Adrenal gland (tissue), 12 donors: ENCODE results near the gene PDGFRB. TPM values are rescaled to one million over a fixed set of nuclear protein-coding genes. Genes with fewer than 3 reads are reported as not detected.

Experiments
- DNase-seq, 7 donors: peaks; one replicate each; pipeline ENCODE4 v3.0.0-alpha.2; 2019 to 2020
- H3K27ac ChIP-seq, 5 donors: fragments of 200-600 bp; sonication (generic) in 4 of 5; 1 replicate in 3 of 5; 2 replicates in 2 of 5; pipeline versions ENCODE4 v1.5.1 to v1.8.0; 2016 to 2020; ENCODE audit warnings: mild to moderate bottlenecking in 1 of 5
- H3K27me3 ChIP-seq: fragments of 200-600 bp; 2 replicates; pipeline ENCODE4 v1.8.0; 2021
- H3K36me3 ChIP-seq, 2 donors: fragments of 200-600 bp; replicated peaks in 1 of 2; 1 replicate in 1 of 2; 2 replicates in 1 of 2; pipeline versions ENCODE4 v1.5.1 to v1.8.0; 2018 to 2022
- H3K4me1 ChIP-seq, 2 donors: fragments of 200-600 bp; replicated peaks in 1 of 2; 1 replicate in 1 of 2; 2 replicates in 1 of 2; pipeline versions ENCODE4 v1.5.1 to v1.8.0; 2018 to 2021
- H3K4me3 ChIP-seq, 4 donors: fragments of 200-600 bp; sonication (generic) in 3 of 4; one replicate each; pipeline ENCODE4 v1.5.1; 2016 to 2018
- H3K9me3 ChIP-seq, 3 donors: fragments of 200-600 bp; sonication (generic) in 1 of 3; replicated peaks in 1 of 3; 1 replicate in 2 of 3; 2 replicates in 1 of 3; pipeline versions ENCODE4 v1.5.1 to v1.8.0; 2016 to 2021
- POLR2A ChIP-seq, 2 donors: fragments of 450-650 bp; IDR thresholded peaks; one replicate each; pipeline ENCODE4 v1.6.1; 2017; ENCODE audit warnings: antibody characterized with exemption in 2 of 2, mild to moderate bottlenecking in 2 of 2, moderate library complexity in 1 of 2
- WGBS, 4 donors: extraction: QIAGEN DNeasy Blood & Tissue Kit in 2 of 4; methylation state at CpG; one replicate each; pipeline versions ENCODE4 v1.1.5 to v1.1.7; 2013 to 2017; 5-methylcytosine and 5-hydroxymethylcytosine counted together
- intact Hi-C, 2 donors: fragments of 100-400 bp; cut with DNase I; formaldehyde crosslinking; loops; one replicate each; pipeline versions ENCODE4 v1.14.1 to v1.15.0; 2022 to 2023
- polyA plus RNA-seq, 3 donors: library from polyadenylated mRNA; stranded (reverse); fragments of 200-250 nt in 2 of 3; fragments of 350-450 nt in 1 of 3; fragmentation: Illumina TruSeq in 1 of 3; extraction: RNeasy Lipid Tissue Mini Kit (QIAGEN cat#74804) in 1 of 3; gene quantifications; one replicate each; pipeline ENCODE4 v1.2.3, GENCODE V29; 2013 to 2014
- total RNA-seq, 9 donors: library from RNA; depleted of rRNA in 4 of 9; stranded (reverse); fragments of >200 nt in 4 of 9; fragments of 120-200 nt in 1 of 9; fragmentation: NEBNext Ultra II Directional in 1 of 9; extraction: Animal tissue kit (Norgen Biotek cat#: 25700) in 1 of 9; gene quantifications; one replicate each; pipeline versions ENCODE4 v1.1.0 to v1.2.4, GENCODE V29; 2013 to 2023
- TF ChIP-seq, protein P1 (sequence below), 6 experiments: fragments of 450-650 bp in 4 of 6; fragments of 200-600 bp in 2 of 6; sonication (generic) in 1 of 6; IDR thresholded peaks; 1 replicate in 5 of 6; 2 replicates in 1 of 6; pipeline versions ENCODE4 v1.5.1 to v1.8.0; 2016 to 2021; ENCODE audit warnings: antibody characterized with exemption in 6 of 6, mild to moderate bottlenecking in 2 of 6, moderate library complexity in 1 of 6
- donor health status: healthy with polysubstance abuse.
- donor health status: Bipolar disorder and iron deficiency.
- donor health status: DM: yes; HTN: yes; CAD: no.
- donor health status: DM: no; HTN: no; CAD: no.
- donor health status: DM: no; HTN: no; CAD: no.
- donor health status: DM: yes; HTN: yes; CAD: no.

PDGFRB gene
- total and polyA plus RNA-seq, 12 donors = 21.3 to 188 (median 73.1) TPM

DNA sequence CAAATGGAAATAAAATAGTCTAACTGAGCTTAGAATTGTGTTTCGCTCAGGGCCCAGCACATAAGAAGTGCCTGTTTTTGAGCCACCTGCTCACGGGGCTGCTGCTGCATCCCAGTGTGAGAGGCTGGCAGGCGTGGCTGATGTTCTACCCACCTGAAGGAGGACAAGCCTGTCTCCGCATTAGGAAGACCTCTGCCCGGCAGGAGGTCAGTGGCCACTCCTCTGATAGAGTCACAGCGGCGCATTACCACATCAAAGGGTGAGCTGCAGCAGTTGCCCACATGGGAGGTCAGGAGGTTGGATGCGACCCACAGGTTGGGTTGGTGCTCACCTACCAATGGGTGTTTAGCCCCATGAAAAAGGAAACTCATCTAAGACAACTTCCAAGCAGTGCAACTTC lies 30.5 kb upstream of the PDGFRB start:
- 85 to 96% (median 94%) methylated on average over 5 to 8 of the region's 8 CpGs for whole genome bisulfite sequencing, 4 donors
- Histone ChIP-seq H3K4me3 (no peak overlapping the region), H3K36me3 (no peaks in the 10 kb centered on the region), H3K9me3 (no peaks in the 10 kb centered on the region), H3K27ac (no peak overlapping the region), H3K4me1 (peaks cover 0 to under 1% of the 10 kb centered on the region in 2 donors), H3K27me3 (peaks cover 23% of the 10 kb centered on the region)
- intact Hi-C loops = no loop called here
- no peak for DNase-seq
- TF ChIP-seq, protein P1, sequence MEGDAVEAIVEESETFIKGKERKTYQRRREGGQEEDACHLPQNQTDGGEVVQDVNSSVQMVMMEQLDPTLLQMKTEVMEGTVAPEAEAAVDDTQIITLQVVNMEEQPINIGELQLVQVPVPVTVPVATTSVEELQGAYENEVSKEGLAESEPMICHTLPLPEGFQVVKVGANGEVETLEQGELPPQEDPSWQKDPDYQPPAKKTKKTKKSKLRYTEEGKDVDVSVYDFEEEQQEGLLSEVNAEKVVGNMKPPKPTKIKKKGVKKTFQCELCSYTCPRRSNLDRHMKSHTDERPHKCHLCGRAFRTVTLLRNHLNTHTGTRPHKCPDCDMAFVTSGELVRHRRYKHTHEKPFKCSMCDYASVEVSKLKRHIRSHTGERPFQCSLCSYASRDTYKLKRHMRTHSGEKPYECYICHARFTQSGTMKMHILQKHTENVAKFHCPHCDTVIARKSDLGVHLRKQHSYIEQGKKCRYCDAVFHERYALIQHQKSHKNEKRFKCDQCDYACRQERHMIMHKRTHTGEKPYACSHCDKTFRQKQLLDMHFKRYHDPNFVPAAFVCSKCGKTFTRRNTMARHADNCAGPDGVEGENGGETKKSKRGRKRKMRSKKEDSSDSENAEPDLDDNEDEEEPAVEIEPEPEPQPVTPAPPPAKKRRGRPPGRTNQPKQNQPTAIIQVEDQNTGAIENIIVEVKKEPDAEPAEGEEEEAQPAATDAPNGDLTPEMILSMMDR (IDR thresholded peaks at IDR 0.05) = no peak
- TF ChIP-seq POLR2A (IDR thresholded peaks at IDR 0.05) = no peak

DNA sequence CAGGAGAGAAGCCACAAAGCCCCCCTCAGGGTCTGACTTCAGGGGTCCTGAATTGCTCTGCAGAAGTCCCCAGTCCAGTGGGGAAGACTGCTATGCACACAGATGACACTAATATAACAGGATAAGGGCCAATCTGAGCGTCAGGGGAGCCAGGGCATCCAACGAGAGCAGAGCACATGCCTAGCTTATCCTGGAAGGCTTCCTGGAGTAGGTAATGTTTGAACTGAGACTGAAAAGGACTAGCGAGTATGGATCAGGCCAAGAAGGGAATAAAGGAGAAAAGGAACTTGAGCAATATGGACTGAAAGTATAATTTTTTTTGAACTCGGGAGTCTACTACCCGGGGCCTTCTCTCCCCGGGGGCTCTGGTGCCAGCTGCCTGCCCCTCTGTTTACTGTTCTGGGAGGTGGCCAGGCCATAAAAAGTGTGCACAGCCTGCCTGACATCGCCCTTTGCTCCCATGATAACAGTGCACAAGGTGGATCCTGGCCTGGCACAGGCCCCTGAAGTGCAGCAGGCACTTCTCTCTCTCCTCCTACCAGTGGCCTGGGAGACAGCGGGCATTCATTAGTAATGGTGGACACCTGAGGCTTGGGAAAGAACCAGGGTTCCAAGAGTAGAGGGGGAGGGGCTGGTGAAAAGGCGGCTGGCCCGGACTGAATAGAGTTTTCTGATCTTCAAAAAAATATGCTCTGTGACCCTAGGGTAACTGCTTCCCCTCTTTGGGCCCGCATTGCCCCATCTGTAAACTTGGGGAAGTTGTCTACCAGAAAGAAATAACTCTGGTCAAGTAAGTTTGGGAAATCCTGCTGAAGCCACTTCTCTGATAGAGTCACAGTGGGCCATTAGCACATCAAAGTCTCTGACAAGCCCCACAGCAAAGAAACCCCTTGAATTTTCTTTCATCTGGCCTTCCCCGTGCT lies 29.6 kb upstream of the PDGFRB start:
- H3K27ac ChIP-seq = no peak overlapping the region
- H3K36me3 ChIP-seq = no peaks in the 10 kb centered on the region
- 80 to 88% (median 84%) methylated on average over 12 of the region's 12 CpGs for WGBS, 4 donors
- H3K4me1 ChIP-seq = peaks cover 0 to 7% of the 10 kb centered on the region in 2 donors
- intact Hi-C loops = no loop called here
- DNase-seq = no peak
- H3K9me3 ChIP-seq = no peaks in the 10 kb centered on the region
- no peak overlapping the region for H3K4me3 ChIP-seq
- no peak for TF ChIP-seq POLR2A (IDR thresholded peaks at IDR 0.05)
- TF ChIP-seq, protein P1 (IDR thresholded peaks at IDR 0.05) = no peak
- peaks cover 16% of the 10 kb centered on the region for H3K27me3 ChIP-seq

DNA sequence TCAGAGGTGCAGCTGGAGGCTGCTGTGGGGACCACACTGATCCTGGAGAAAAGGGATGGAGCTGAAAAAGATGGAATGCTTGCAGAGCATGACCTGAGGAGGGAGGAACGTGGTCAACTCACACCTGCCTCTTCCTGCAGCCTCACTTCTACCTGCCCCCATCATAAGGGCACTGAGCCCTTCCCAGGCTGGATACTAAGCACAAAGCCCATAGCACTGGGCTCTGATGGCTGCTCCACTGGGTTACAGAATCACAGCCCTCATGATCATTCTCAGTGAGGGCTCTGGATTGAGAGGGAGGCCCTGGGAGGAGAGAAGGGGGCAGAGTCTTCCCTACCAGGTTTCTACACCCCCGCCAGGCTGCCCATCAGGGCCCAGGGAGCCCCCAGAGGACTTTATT lies 28.4 kb upstream of the PDGFRB start:
- TF ChIP-seq, protein P1 (IDR thresholded peaks at IDR 0.05) = no peak
- TF ChIP-seq POLR2A (IDR thresholded peaks at IDR 0.05) = no peak
- Histone ChIP-seq H3K36me3 (no peaks in the 10 kb centered on the region), H3K9me3 (no peaks in the 10 kb centered on the region), H3K27me3 (peaks cover 4% of the 10 kb centered on the region), H3K27ac (no peak overlapping the region), H3K4me3 (no peak overlapping the region), H3K4me1 (peaks cover 0 to 7% of the 10 kb centered on the region in 2 donors)
- WGBS, 4 donors = 75 to 88% (median 84%) methylated on average over 1 to 2 of the region's 2 CpGs; no CpG with 5 or more reads in 1 of the 4 donors
- intact Hi-C loops = no loop called here
- no peak for DNase-seq

DNA sequence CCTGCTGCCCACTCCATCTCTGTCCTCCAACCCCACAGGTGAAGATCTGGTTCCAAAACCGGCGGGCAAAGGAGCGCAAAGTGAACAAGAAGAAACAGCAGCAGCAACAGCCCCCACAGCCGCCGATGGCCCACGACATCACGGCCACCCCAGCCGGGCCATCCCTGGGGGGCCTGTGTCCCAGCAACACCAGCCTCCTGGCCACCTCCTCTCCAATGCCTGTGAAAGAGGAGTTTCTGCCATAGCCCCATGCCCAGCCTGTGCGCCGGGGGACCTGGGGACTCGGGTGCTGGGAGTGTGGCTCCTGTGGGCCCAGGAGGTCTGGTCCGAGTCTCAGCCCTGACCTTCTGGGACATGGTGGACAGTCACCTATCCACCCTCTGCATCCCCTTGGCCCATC lies 27.8 kb upstream of the PDGFRB start:
- intact Hi-C loops = no loop called here
- H3K4me1 ChIP-seq = peaks cover 0 to 7% of the 10 kb centered on the region in 2 donors
- 89 to 95% (median 91%) methylated on average over 12 of the region's 12 CpGs for WGBS, 4 donors
- H3K27me3 ChIP-seq = no peaks in the 10 kb centered on the region
- no peak overlapping the region for H3K27ac ChIP-seq
- H3K36me3 ChIP-seq = no peaks in the 10 kb centered on the region
- H3K4me3 ChIP-seq = no peak overlapping the region
- TF ChIP-seq, protein P1 (IDR thresholded peaks at IDR 0.05) = no peak
- TF ChIP-seq POLR2A (IDR thresholded peaks at IDR 0.05) = no peak
- DNase-seq = no peak
- no peaks in the 10 kb centered on the region for H3K9me3 ChIP-seq
